GM21381 (cell line): ENCODE results near the gene HRC.
"Not testable (repeated sequence)": the region's sequence is repeated elsewhere in the genome, so short reads cannot be mapped to it uniquely, and the experiment has no call there.

Experiments
- ATAC-seq: cut with Tn5 transposase; IDR thresholded peaks from one replicate; pipeline ENCODE4 v1.9.1; 2021; ENCODE audit warnings: mild to moderate bottlenecking, moderate library complexity; ENCODE audit not compliant: unreplicated experiment

The HRC gene

GRCh38 chr19:49155005-49155819 lies at the start of gene HRC:
HRC (minus strand) TSS chr19:49155396; CDS start chr19:49155237, 159 bp downstream.
- ATAC-seq: no peak

GRCh38 chr19:49201042-49201441 lies 45.8 kb upstream of the HRC start:
- no peak for ATAC-seq

- ATAC-seq: no peak
Observed at GRCh38 chr19:49200238-49200862, 45.2 kb upstream of the HRC start.

GRCh38 chr19:49196527-49197240 lies 41.5 kb upstream of the HRC start:
- no peak for ATAC-seq

- no peak for ATAC-seq
Observed at GRCh38 chr19:49194408-49194807, 39.2 kb upstream of the HRC start.

GRCh38 chr19:49193822-49194394 lies 38.7 kb upstream of the HRC start:
- ATAC-seq: no peak

- no peak for ATAC-seq
Observed at GRCh38 chr19:49190781-49191180, 35.6 kb upstream of the HRC start.

GRCh38 chr19:49189259-49189658 lies 34.1 kb upstream of the HRC start:
- ATAC-seq: no peak

- no peak for ATAC-seq
Observed at GRCh38 chr19:49188626-49189200, 33.5 kb upstream of the HRC start.

- no peak for ATAC-seq
Observed at GRCh38 chr19:49186108-49186507, 30.9 kb upstream of the HRC start.

- ATAC-seq: no peak
Observed at GRCh38 chr19:49182848-49183375, 27.7 kb upstream of the HRC start.

GRCh38 chr19:49182010-49182847 lies 27.0 kb upstream of the HRC start:
- not testable (repeated sequence) for ATAC-seq

GRCh38 chr19:49180659-49181058 lies 25.5 kb upstream of the HRC start:
- no peak for ATAC-seq

- no peak for ATAC-seq
Observed at GRCh38 chr19:49173198-49173597, 18.0 kb upstream of the HRC start.

GRCh38 chr19:49168421-49168820 lies 13.2 kb upstream of the HRC start:
- no peak for ATAC-seq

- no peak for ATAC-seq
Observed at GRCh38 chr19:49167857-49168409, 12.7 kb upstream of the HRC start.

GRCh38 chr19:49165865-49166301 lies 10.7 kb upstream of the HRC start:
- ATAC-seq: no peak

- ATAC-seq: no peak
Observed at GRCh38 chr19:49165111-49165750, 10.0 kb upstream of the HRC start.

GRCh38 chr19:49161987-49162386 lies 6.8 kb upstream of the HRC start:
- ATAC-seq: no peak
